Fibroblast of the aortic adventitia (primary cell): Measurements from ENCODE around the gene APOLD1. TPM values are rescaled to one million over a fixed set of nuclear protein-coding genes. Genes with fewer than 3 reads are reported as not detected.

Experiments used
- DNase-seq: peaks from one replicate; pipeline ENCODE4 v3.0.0-alpha.2; 2010; ENCODE audit warnings: low read depth
- H3K4me3 ChIP-seq: 2 replicates; pipeline ENCODE4 v1.5.1; 2011; ENCODE audit warnings: low read depth, mild to moderate bottlenecking, control low read depth, low read length, moderate library complexity
- CTCF ChIP-seq: IDR thresholded peaks from 2 replicates; pipeline ENCODE4 v1.5.1; 2011; ENCODE audit warnings: mild to moderate bottlenecking, low read length, control low read depth, inconsistent platforms; ENCODE audit not compliant: insufficient read depth
- total RNA-seq: library from RNA; depleted of rRNA; stranded (reverse); fragments of >200 nt; gene quantifications from 2 replicates; pipeline ENCODE4 v1.2.3, GENCODE V29; 2012; ENCODE audit warnings: low replicate concordance

Gene APOLD1
- total RNA-seq, 1 donor, result 9.2 TPM

- no peak for TF ChIP-seq CTCF
- DNase-seq, result no peak
- no peak overlapping the region for H3K4me3 ChIP-seq
Measured at GRCh38 chr12:12747278-12747677, 38.2 kb upstream of the APOLD1 start.

- DNase-seq, result no peak
- no peak for TF ChIP-seq CTCF
- H3K4me3 ChIP-seq, result no peak overlapping the region
Measured at GRCh38 chr12:12748044-12748443, 37.4 kb upstream of the APOLD1 start.

- peak overlapping the region; percentile 66 for H3K4me3 ChIP-seq
- DNase-seq, result peak; percentile 97
- TF ChIP-seq CTCF, result no peak
Measured at GRCh38 chr12:12749433-12749832, 36.0 kb upstream of the APOLD1 start.

GRCh38 chr12:12755923-12756322 lies 29.5 kb upstream of the APOLD1 start:
- no peak for DNase-seq
- H3K4me3 ChIP-seq, result no peak overlapping the region
- no peak for TF ChIP-seq CTCF

GRCh38 chr12:12757121-12757520 lies 28.3 kb upstream of the APOLD1 start:
- TF ChIP-seq CTCF, result no peak
- no peak for DNase-seq
- H3K4me3 ChIP-seq, result no peak overlapping the region

GRCh38 chr12:12759234-12759915 lies 26.1 kb upstream of the APOLD1 start:
- DNase-seq, result no peak

More at GRCh38 chr12:12759234-12759915, 26.1 kb upstream of the APOLD1 start:
- H3K4me3 ChIP-seq, result no peak overlapping the region
- TF ChIP-seq CTCF, result no peak
